A673 (cell line): ENCODE measurements around the gene CCDC92.

Source experiments
- CTCF ChIP-seq: fragments of 300-800, 200-600 bp; sonication (generic); conservative IDR thresholded peaks from 2 replicates; pipeline ENCODE4 v1.5.1; 2017; ENCODE audit warnings: low read depth, mild to moderate bottlenecking, antibody characterized with exemption, low read length, moderate library complexity, mixed read lengths
- EZH2 ChIP-seq: fragments of 200-600 bp; sonication (generic); IDR thresholded peaks from 2 replicates; pipeline ENCODE4 v1.6.1; 2017; ENCODE audit warnings: borderline replicate concordance, low read depth, mild to moderate bottlenecking, mixed read lengths, antibody characterized with exemption, low read length; ENCODE audit not compliant: poor library complexity, severe bottlenecking

GRCh38 chr12:123916729-123917128 is 55.9 kb downstream of the CCDC92 start:
- TF ChIP-seq CTCF (no peak), EZH2 (no peak)
